ENCODE data around the gene C1orf52.

DNA sequence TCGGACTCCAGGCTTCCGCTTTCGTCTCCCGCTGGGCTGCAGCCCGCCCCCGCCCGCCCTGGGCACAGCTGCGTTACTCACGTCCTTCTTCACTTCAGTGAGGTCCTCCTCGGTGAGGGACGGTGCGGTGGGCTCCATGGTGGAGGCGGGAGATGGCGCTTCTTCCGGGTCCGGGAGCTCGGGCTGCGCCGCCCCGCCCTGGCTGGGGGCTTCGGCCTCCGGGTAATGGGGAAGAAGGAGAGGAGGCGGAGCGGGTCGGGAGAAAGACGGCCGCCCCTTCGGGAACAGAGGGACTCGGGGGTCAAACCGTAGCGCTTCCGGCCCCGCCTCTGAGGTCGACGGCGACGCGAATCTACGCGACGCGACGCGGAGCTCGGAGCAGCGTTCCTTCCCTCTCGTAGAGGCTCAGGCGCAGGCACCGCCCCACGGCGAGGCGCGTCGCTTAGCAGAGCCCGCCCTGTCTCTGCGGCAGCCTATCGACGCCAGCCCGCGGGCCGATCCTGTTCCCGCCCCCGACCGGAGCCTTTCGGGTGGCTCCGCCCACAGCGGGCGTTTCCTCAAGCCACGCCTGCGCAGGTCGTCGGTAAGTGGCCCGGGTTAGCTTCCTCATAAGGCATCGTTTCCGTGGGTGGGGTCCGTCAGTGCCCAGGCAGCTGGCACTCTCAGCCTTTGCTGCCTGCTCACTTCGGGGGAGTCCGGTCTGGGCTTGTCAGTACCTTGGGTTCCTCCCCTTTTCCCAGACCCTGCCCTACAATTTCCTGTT lies 16.9 kb upstream of the C1orf52 start, which contains the start of gene BCL10:
- TF ChIP-seq, protein P1, sequence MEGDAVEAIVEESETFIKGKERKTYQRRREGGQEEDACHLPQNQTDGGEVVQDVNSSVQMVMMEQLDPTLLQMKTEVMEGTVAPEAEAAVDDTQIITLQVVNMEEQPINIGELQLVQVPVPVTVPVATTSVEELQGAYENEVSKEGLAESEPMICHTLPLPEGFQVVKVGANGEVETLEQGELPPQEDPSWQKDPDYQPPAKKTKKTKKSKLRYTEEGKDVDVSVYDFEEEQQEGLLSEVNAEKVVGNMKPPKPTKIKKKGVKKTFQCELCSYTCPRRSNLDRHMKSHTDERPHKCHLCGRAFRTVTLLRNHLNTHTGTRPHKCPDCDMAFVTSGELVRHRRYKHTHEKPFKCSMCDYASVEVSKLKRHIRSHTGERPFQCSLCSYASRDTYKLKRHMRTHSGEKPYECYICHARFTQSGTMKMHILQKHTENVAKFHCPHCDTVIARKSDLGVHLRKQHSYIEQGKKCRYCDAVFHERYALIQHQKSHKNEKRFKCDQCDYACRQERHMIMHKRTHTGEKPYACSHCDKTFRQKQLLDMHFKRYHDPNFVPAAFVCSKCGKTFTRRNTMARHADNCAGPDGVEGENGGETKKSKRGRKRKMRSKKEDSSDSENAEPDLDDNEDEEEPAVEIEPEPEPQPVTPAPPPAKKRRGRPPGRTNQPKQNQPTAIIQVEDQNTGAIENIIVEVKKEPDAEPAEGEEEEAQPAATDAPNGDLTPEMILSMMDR (IDR thresholded peaks at IDR 0.05): peak in 1 of 4 experiments; percentile 9
- TF ChIP-seq POLR2A (IDR thresholded peaks at IDR 0.05) (peak; percentile 71 to 82), EP300 (IDR thresholded peaks at IDR 0.05) (no peak), POLR2AphosphoS5 (IDR thresholded peaks at IDR 0.05) (peak; percentile 84)
